ENCODE results near the gene C16orf87. TPM values are rescaled to one million over a fixed set of nuclear protein-coding genes. Genes with fewer than 3 reads are reported as not detected.

Gene C16orf87
- total RNA-seq, 1 donor from 2014 or later, result 28.6 TPM

- Mint-ChIP-seq H3K4me3 (peak overlapping the region; percentile 97), H3K9me3 (no peaks in the 10 kb centered on the region), H3K36me3 (no peaks in the 10 kb centered on the region), H3K27me3 (ENCODE audit: low read depth) (no peaks in the 10 kb centered on the region), H3K4me1 (peaks cover 35% of the 10 kb centered on the region), H3K27ac (peak overlapping the region; percentile 98)
- TF ChIP-seq CTCF (IDR thresholded peaks at IDR 0.05; ENCODE audit: unreplicated experiment), result no peak
- DNase-seq (ENCODE audit: low spot score in 2 of 2, unreplicated experiment in 2 of 2), result no peak
Measured at GRCh38 chr16:46828943-46829342, 2.0 kb downstream of the C16orf87 start.

GRCh38 chr16:46828292-46828691, 2.7 kb downstream of the C16orf87 start:
- peak overlapping the region; percentile 17 for H3K4me3 Mint-ChIP-seq
- peaks cover 38% of the 10 kb centered on the region for H3K4me1 Mint-ChIP-seq
- no peaks in the 10 kb centered on the region for H3K9me3 Mint-ChIP-seq
- no peaks in the 10 kb centered on the region for H3K27me3 Mint-ChIP-seq (ENCODE audit: low read depth)
- DNase-seq (ENCODE audit: low spot score in 2 of 2, unreplicated experiment in 2 of 2), result no peak
- H3K36me3 Mint-ChIP-seq, result peaks cover 3% of the 10 kb centered on the region
- H3K27ac Mint-ChIP-seq, result peak overlapping the region; percentile 30
- TF ChIP-seq CTCF (IDR thresholded peaks at IDR 0.05; ENCODE audit: unreplicated experiment), result no peak

GRCh38 chr16:46826631-46827030, 4.3 kb downstream of the C16orf87 start:
- no peak for TF ChIP-seq CTCF (IDR thresholded peaks at IDR 0.05; ENCODE audit: unreplicated experiment)
- Mint-ChIP-seq H3K4me3 (peak overlapping the region; percentile 11), H3K27me3 (ENCODE audit: low read depth) (no peaks in the 10 kb centered on the region), H3K4me1 (peaks cover 38% of the 10 kb centered on the region), H3K9me3 (no peaks in the 10 kb centered on the region), H3K36me3 (peaks cover 3% of the 10 kb centered on the region), H3K27ac (peak overlapping the region; percentile 73)
- no peak for DNase-seq (ENCODE audit: low spot score in 2 of 2, unreplicated experiment in 2 of 2)

- Mint-ChIP-seq H3K27me3 (ENCODE audit: low read depth) (no peaks in the 10 kb centered on the region), H3K27ac (no peak overlapping the region), H3K4me1 (peaks cover 24% of the 10 kb centered on the region), H3K4me3 (no peak overlapping the region), H3K36me3 (peaks cover 4% of the 10 kb centered on the region), H3K9me3 (no peaks in the 10 kb centered on the region)
- DNase-seq (ENCODE audit: low spot score in 2 of 2, unreplicated experiment in 2 of 2), result no peak
- TF ChIP-seq CTCF (IDR thresholded peaks at IDR 0.05; ENCODE audit: unreplicated experiment), result no peak
Measured at GRCh38 chr16:46822270-46822669, 8.7 kb downstream of the C16orf87 start.

DNA sequence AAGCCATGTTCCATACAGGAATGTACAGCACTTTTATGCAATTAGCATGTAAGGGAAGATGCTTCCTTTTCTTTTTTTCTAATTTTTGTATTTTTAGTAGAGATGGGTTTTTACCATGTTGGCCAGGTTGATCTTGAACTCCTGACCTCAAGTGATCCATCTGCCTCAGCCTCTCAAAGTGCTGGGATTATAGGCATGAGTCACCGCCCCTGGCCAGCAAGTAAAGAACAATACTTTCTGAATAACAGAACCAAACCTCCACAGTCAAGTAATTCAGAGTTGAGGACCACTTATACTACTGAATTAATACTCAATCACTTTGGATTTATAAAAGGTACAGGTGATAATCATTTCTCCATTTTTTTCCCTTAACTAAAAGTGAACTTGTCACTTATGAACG, 13.0 kb downstream of the C16orf87 start:
- Mint-ChIP-seq H3K4me1 (peaks cover 15% of the 10 kb centered on the region), H3K9me3 (peaks cover 26% of the 10 kb centered on the region), H3K36me3 (peaks cover 33% of the 10 kb centered on the region), H3K4me3 (no peak overlapping the region), H3K27ac (peak overlapping the region; percentile 15), H3K27me3 (ENCODE audit: low read depth) (no peaks in the 10 kb centered on the region)
- DNase-seq (ENCODE audit: low spot score in 2 of 2, unreplicated experiment in 2 of 2), result no peak
- no peak for TF ChIP-seq CTCF (IDR thresholded peaks at IDR 0.05; ENCODE audit: unreplicated experiment)

DNA sequence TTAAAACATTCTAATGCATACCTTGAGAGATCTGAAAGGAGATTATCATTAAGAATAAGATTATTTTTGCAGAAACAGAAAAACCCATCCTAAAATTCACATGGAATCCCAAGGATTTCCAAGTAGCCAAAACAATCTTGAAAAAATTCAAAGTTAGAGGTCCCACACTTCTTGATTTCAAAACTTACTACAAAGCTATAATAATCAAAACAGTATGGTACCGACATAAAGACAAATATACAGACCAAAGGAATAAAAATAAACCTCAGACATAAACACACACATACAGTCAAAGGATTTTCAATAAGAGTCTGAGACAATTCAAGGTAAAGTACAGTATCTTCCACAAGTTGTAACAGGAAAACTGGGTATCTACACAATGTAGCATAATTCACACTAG, 16.2 kb downstream of the C16orf87 start:
- no peak for DNase-seq (ENCODE audit: low spot score in 2 of 2, unreplicated experiment in 2 of 2)
- no peaks in the 10 kb centered on the region for H3K27me3 Mint-ChIP-seq (ENCODE audit: low read depth)
- peaks cover 34% of the 10 kb centered on the region for H3K36me3 Mint-ChIP-seq
- peaks cover 26% of the 10 kb centered on the region for H3K9me3 Mint-ChIP-seq
- H3K27ac Mint-ChIP-seq, result no peak overlapping the region
- H3K4me1 Mint-ChIP-seq, result peaks cover 21% of the 10 kb centered on the region
- no peak for TF ChIP-seq CTCF (IDR thresholded peaks at IDR 0.05; ENCODE audit: unreplicated experiment)
- no peak overlapping the region for H3K4me3 Mint-ChIP-seq
